Esophagus squamous epithelium (tissue), 4 donors: ENCODE measurements around the gene TARS1.

Experiments used
- CTCF ChIP-seq, 6 experiments: fragments of 450-650 bp in 4 of 6; fragments of 200-600 bp in 2 of 6; sonication (generic) in 2 of 6; IDR thresholded peaks; one replicate each; pipeline ENCODE4 v1.5.1; 2016 to 2019; ENCODE audit warnings: antibody characterized with exemption in 6 of 6, mild to moderate bottlenecking in 4 of 6, moderate library complexity in 4 of 6
- POLR2A ChIP-seq, 4 donors: fragments of 450-650 bp; IDR thresholded peaks; one replicate each; pipeline ENCODE4 v1.6.1; 2017; ENCODE audit warnings: antibody characterized with exemption in 4 of 4, mild to moderate bottlenecking in 4 of 4, moderate library complexity in 3 of 4

GRCh38 chr5:33490071-33490665 lies 49.4 kb downstream of the TARS1 start:
- TF ChIP-seq CTCF (IDR thresholded peaks at IDR 0.05) (no peak), POLR2A (IDR thresholded peaks at IDR 0.05) (no peak)
